Left lobe of liver (tissue), 2 donors: ENCODE data around the gene RHO. TPM values are rescaled to one million over a fixed set of nuclear protein-coding genes. Genes with fewer than 3 reads are reported as not detected.
A peak's percentile ranks its signal among the peaks of the same experiment; 100 is the strongest.

ENCODE experiments used
- ATAC-seq: fragments of 200-7000 bp; cut with Tn5 transposase; one replicate; pipeline ENCODE4 v1.9.1; 2020; ENCODE audit warnings: mild to moderate bottlenecking, moderate library complexity
- DNase-seq: peaks from one replicate; pipeline ENCODE4 v3.0.0-alpha.2; 2020; ENCODE audit warnings: low spot score
- total RNA-seq: library from RNA; stranded (reverse); gene quantifications from one replicate; pipeline ENCODE4 v1.2.1, GENCODE V29; 2021
- donor health status: DM: no; HTN: no; CAD: no; lungs with moderate emphysema.
- donor health status: DM: no; HTN: yes; CAD: no.

RHO gene
- total RNA-seq, 1 donor from 2014 or later = not detected

DNA sequence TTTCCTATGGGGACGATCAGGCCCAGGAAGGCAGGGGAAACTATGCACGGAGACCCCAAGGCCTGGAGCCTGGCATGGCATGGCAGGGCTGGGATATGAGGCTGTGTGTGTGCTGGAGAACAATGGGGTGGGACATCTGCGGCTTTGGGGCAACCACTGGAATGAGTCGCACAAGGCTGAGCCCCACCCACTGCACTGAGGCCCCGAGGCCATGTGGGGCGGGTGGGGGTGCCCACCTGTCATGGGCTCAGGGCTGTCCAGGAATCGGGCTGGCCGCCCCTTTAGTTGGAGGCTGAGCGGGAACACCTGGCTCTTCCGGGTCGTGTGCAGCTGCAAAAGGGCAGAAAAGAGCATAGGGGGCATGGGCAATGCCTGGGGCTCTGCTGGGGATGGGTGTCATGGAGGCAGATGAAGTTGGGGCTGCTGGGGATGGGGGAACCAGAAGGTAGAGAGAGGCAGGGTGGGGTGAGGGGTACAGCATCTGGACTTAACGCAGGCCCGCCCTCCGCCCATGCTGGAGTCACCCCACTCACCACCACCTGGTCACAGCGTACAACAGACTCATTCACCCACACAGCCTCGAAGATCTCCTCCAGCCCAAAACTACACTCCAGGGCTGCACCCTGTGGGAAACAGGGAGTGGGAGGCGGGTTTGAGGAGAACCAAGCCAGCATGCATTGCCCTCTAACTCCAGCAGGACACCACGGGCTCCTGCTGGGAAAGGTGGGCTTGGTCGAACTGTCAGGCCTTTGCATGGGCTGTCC lies 47.0 kb downstream of the RHO start:
- DNase-seq (no peak), ATAC-seq (no peak)

DNA sequence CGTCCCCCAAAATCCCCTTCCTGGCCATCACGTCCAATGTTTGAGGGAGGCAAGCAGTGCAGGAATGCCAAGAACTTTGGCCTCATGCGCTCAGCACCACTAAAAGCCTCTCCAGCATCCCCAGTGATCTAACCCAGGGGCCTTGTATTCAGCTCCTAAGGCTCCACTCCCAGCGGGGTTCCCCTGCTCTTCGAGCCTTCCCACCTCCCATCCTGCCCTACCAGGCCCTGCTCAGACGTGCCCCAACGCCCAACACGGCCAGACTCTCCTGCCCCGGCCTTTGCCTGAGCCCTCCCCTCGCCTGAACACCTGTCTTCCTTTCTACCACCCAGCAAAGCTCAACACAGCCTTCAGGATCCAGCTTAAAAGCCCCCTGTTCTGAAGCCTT lies 47.6 kb downstream of the RHO start:
- DNase-seq (no peak), ATAC-seq (no peak)

- peak; percentile 63 for DNase-seq
- ATAC-seq = peak; percentile 75
These were observed 48.3 kb downstream of the RHO start for GRCh38 chr3:129576514-129577352.

DNA sequence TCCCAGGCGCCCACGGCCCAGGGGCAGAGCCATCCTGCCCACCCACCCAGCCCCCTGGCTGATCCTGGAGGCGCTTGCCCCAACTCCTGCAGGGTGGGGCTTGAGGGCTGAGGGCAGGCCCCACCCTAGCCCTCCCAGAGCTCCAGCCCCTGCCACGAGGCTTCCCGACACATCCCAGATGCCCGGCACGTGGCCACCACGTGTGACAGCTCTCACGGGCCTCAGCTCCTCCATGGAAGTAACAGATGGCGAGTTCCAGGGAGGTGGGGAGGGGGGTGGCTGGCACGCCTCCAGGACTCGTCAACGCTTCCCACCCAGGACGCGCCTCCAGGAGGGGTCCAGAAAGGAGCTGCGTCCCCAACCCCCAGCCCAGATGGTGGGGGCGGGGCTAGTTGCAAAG lies 48.9 kb downstream of the RHO start:
- ATAC-seq = peak; percentile 4
- no peak for DNase-seq

DNA sequence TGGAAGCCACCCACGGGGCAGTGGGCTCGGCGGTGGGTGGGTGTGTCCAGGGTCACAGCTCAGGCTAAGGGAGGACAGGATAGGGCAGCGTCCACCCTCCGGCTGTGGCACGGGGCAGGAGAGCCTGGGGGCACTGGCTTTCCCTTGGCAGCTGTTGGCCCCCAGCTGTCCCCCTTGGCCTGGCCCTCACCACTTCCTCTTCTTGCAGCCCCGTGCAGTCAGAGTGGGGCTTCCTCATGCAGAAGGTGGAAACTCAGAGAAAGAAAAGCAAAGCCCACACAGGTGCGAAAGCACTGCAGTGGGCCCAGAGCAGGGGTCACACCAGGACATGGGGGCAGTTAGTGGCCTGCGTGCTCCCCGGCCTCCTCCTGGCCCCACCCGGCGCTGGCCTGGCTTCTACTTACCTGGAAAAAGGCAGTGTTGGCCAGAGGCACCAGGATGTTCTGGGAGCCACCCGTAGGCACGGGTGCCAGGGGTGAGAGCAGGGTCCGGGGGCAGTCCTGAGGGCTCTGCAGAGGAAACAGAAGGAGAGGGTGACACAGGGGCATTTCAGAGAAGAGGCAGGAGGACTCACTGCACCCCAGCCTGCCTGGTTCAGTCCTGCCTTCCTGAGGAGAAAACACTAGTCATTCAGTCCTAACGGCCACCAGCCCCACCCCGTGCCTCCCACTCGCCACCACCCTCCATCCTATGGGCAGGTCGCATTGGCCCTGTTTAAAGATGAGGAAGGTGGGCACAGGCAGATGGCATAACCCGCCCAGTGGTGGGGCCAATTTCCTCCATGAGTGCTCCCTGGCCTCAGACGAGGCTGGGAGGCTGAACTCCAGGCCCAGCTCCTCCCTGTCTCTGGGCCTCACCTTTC lies 49.7 kb downstream of the RHO start:
- no peak for DNase-seq

GRCh38 chr3:129579991-129580390 lies 51.6 kb downstream of the RHO start:
- DNase-seq = no peak
- no peak for ATAC-seq

More for the DNA sequence above, 49.7 kb downstream of the RHO start:
- peak; percentile 8 for ATAC-seq

DNA sequence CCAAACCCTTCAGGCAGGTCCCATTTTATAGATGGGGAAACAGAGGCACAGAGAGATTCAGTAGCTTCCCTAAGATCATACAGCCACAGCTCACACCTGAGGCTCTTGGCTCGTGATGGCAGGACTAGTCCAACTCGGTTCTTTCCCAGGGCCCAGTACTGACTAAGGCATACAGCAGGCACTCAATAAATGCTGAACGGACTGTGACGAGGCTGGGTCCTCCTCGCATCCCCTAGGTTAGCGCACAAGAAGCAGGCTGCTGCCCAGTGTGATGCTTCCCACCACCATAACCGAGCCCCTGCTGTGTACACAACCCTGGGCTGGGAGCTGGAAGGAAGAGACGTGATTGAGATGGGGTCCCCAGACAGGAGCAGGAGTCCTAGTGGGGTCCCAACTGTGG lies 53.2 kb downstream of the RHO start:
- no peak for ATAC-seq
- no peak for DNase-seq

- DNase-seq = no peak
- peak; percentile 3 for ATAC-seq
These were observed 54.4 kb downstream of the RHO start for GRCh38 chr3:129582799-129583198.

DNA sequence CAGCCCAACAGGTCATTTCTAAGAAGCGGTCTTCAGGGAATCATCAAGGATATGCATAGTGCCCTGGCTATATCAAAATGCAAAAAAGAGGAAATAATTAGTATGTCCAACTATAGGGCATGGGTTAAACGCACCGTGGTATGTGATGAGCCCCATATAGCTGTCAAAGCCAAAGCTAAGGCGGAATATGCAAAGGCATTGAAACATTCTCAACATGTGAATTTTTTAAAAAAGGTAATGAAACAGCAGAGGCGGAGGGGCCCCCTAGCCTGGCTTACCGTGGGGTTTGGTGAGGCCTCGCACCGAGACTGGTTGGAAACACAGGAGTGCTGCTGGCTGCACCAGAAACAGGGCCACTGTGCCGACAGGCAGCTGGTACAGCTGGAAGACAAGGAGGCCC lies 54.9 kb downstream of the RHO start:
- ATAC-seq = no peak
- DNase-seq = no peak

DNA sequence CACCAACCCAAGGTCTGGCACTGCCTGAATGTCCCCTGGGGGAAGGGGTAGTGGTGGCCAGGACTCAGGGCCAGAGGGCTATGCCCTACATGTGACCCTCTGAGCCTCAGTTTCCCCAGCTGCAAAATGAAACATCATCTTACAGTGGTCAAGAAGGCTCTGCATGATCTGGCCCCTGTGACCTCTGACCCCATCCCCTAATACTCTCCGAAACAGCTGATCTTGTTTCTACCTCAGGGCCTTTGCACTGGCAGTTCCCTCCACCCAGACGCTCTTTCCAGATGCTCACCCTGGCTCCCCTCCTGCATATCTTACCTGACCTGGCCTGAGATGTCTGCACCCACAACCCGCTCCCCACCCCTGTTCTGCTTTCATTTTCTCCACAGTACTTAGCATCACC lies 56.2 kb downstream of the RHO start:
- no peak for ATAC-seq

More for the DNA sequence above, 56.2 kb downstream of the RHO start:
- no peak for DNase-seq

Other genes with a start within 250 kb of the RHO start
- gene HMCES, start 249.8 kb upstream of the RHO start, total RNA-seq = 19.1 TPM
- gene EFCAB12, start 100.0 kb upstream of the RHO start, total RNA-seq = 0.40 TPM
- 16.5 TPM for gene MBD4, start 88.7 kb upstream of the RHO start, total RNA-seq
- 11.0 TPM for gene IFT122, start 88.4 kb upstream of the RHO start, total RNA-seq
- gene H1-8, start 14.5 kb downstream of the RHO start, total RNA-seq = not detected
- gene PLXND1, start 78.0 kb downstream of the RHO start, total RNA-seq = 29.5 TPM